ENCODE data around the gene ERMARD. TPM values are rescaled to one million over a fixed set of nuclear protein-coding genes. Genes with fewer than 3 reads are reported as not detected.

Gene ERMARD
- total and polyA plus RNA-seq, 2 donors (not counting 1 experiment from before 2014, with no cell fraction given), result 22.0 to 32.5 TPM

DNA sequence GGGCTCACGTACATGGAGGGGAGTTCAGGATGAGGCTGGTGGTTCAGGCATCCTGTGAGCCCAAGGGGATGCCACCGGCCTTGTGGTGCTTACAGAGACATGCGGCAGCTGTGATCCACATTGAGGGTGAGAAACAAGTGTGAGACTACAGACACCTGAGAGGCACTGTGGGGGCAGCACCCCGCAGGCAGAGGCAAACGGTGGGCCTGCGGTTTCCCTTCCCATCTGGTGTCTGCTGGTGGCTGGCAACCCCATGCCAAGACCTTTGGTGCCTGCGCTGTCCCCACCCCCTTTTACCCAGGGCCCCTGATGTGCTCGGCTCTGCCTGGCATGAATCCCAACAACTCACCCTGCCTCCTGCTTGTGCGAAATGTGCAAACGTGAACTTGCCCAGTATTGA lies 42.0 kb downstream of the ERMARD start:
- H3K4me3 ChIP-seq (replicated peaks in 1 of 4; ENCODE audit: control extremely low read depth in 1 of 4, insufficient read depth in 1 of 4, low read depth in 3 of 4, low read length in 4 of 4), result no peak overlapping the region
- H3K36me3 ChIP-seq (ENCODE audit: control insufficient read depth, insufficient read depth, low read length), result no peaks in the 10 kb centered on the region
- H3K27ac ChIP-seq (ENCODE audit: insufficient read depth, low read length), result no peak overlapping the region
- H3K9me3 ChIP-seq (ENCODE audit: control insufficient read depth, insufficient read depth, low read depth, low read length), result no peaks in the 10 kb centered on the region
- no peaks in the 10 kb centered on the region for H3K79me2 ChIP-seq (ENCODE audit: control insufficient read depth, insufficient read depth, low read length)
- DNase-seq (ENCODE audit: low read depth in 2 of 2), result no peak
- no peaks in the 10 kb centered on the region for H3K27me3 ChIP-seq (ENCODE audit: control insufficient read depth, insufficient read depth, low read length)
- H3K9ac ChIP-seq (ENCODE audit: insufficient read depth, low read length), result no peak overlapping the region
- TF ChIP-seq, protein P1, sequence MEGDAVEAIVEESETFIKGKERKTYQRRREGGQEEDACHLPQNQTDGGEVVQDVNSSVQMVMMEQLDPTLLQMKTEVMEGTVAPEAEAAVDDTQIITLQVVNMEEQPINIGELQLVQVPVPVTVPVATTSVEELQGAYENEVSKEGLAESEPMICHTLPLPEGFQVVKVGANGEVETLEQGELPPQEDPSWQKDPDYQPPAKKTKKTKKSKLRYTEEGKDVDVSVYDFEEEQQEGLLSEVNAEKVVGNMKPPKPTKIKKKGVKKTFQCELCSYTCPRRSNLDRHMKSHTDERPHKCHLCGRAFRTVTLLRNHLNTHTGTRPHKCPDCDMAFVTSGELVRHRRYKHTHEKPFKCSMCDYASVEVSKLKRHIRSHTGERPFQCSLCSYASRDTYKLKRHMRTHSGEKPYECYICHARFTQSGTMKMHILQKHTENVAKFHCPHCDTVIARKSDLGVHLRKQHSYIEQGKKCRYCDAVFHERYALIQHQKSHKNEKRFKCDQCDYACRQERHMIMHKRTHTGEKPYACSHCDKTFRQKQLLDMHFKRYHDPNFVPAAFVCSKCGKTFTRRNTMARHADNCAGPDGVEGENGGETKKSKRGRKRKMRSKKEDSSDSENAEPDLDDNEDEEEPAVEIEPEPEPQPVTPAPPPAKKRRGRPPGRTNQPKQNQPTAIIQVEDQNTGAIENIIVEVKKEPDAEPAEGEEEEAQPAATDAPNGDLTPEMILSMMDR (conservative IDR thresholded peaks at IDR 0.05 in 1 of 2, IDR thresholded peaks at IDR 0.05 in 1 of 2; ENCODE audit: low read depth in 1 of 2, low read length in 2 of 2), result no peak
- no peak for TF ChIP-seq EZH2 (IDR thresholded peaks at IDR 0.05; ENCODE audit: low read length, missing control alignments)
- no peak overlapping the region for H2AFZ ChIP-seq (ENCODE audit: low read length)
- H3K4me1 ChIP-seq (ENCODE audit: control insufficient read depth, extremely low read depth, insufficient read depth, low read length), result no peaks in the 10 kb centered on the region
- no peak overlapping the region for H3K4me2 ChIP-seq (ENCODE audit: extremely low read depth, insufficient read depth, low read length)
- no peaks in the 10 kb centered on the region for H4K20me1 ChIP-seq (ENCODE audit: control insufficient read depth, extremely low read depth, insufficient read depth, low read length)

DNA sequence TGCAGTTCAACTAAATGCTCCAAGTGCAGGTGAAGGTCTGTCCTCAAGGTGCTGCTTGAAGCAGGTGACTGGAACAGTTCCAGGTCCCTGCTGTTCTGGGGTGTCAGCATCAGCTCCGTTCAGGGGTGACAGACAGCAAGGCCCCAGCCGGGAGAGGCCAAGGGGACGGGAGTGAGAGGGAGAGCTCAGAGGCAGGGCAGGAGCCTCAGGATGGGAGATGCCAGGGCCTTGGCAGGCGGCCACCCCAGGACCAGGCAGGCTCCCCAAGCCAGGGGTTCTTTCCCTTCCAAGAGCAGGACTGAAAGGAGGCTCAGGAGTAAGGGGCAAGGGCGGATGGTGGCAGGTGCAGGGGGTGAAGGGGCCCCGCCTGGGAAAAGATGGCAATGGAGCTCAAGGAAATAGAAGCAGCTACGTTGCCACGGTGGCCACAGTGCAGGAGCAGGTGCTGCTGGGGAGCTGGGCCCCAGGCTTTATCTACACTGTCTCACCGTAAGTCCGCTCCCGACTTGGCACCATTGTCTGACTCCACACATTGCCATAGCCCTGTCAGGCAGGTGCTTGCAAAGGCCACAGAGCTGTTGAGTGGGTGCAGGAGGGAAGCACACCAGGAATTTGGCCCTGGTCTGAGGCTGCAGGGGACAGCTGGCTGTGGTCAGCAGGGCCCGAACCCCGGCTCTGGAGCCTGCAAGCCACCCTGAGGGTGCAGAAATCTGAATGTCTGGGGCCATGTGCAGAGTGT lies 43.1 kb downstream of the ERMARD start:
- Histone ChIP-seq H3K4me2 (ENCODE audit: extremely low read depth, insufficient read depth, low read length) (no peak overlapping the region), H3K36me3 (ENCODE audit: control insufficient read depth, insufficient read depth, low read length) (no peaks in the 10 kb centered on the region), H3K9me3 (ENCODE audit: control insufficient read depth, insufficient read depth, low read depth, low read length) (no peaks in the 10 kb centered on the region), H3K27ac (ENCODE audit: insufficient read depth, low read length) (no peak overlapping the region), H3K79me2 (ENCODE audit: control insufficient read depth, insufficient read depth, low read length) (no peaks in the 10 kb centered on the region), H3K27me3 (ENCODE audit: control insufficient read depth, insufficient read depth, low read length) (no peaks in the 10 kb centered on the region), H2AFZ (ENCODE audit: low read length) (no peak overlapping the region), H3K9ac (ENCODE audit: insufficient read depth, low read length) (no peak overlapping the region), H4K20me1 (ENCODE audit: control insufficient read depth, extremely low read depth, insufficient read depth, low read length) (no peaks in the 10 kb centered on the region), H3K4me1 (ENCODE audit: control insufficient read depth, extremely low read depth, insufficient read depth, low read length) (no peaks in the 10 kb centered on the region), H3K4me3 (replicated peaks in 1 of 4; ENCODE audit: control extremely low read depth in 1 of 4, insufficient read depth in 1 of 4, low read depth in 3 of 4, low read length in 4 of 4) (no peak overlapping the region)
- DNase-seq (ENCODE audit: low read depth in 2 of 2), result no peak
- TF ChIP-seq, protein P1 (conservative IDR thresholded peaks at IDR 0.05 in 1 of 2, IDR thresholded peaks at IDR 0.05 in 1 of 2; ENCODE audit: low read depth in 1 of 2, low read length in 2 of 2), result no peak

DNA sequence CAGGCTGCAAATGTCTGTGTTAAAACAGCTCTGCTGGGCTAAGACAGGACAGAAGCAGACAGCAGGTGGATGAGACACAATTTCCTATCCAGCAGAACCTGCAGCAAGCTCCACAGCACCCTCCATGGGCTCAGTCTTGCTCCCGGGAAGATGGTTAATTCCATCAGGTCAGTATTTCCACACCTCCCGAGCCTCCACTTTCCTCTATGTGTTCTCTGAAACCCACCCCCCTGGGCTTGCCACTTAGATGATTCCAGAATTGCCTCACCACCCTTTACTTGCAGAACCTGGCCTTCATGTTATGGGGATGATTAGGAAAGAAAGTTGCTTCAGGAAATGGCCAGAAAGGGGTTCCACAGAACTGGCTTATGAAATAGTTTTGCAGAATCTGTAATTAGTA lies 43.8 kb downstream of the ERMARD start:
- Histone ChIP-seq H2AFZ (ENCODE audit: low read length) (no peak overlapping the region), H3K4me2 (ENCODE audit: extremely low read depth, insufficient read depth, low read length) (no peak overlapping the region), H3K4me1 (ENCODE audit: control insufficient read depth, extremely low read depth, insufficient read depth, low read length) (no peaks in the 10 kb centered on the region), H3K27ac (ENCODE audit: insufficient read depth, low read length) (no peak overlapping the region), H3K9me3 (ENCODE audit: control insufficient read depth, insufficient read depth, low read depth, low read length) (no peaks in the 10 kb centered on the region), H4K20me1 (ENCODE audit: control insufficient read depth, extremely low read depth, insufficient read depth, low read length) (no peaks in the 10 kb centered on the region), H3K27me3 (ENCODE audit: control insufficient read depth, insufficient read depth, low read length) (no peaks in the 10 kb centered on the region), H3K36me3 (ENCODE audit: control insufficient read depth, insufficient read depth, low read length) (no peaks in the 10 kb centered on the region), H3K79me2 (ENCODE audit: control insufficient read depth, insufficient read depth, low read length) (no peaks in the 10 kb centered on the region), H3K4me3 (replicated peaks in 1 of 4; ENCODE audit: control extremely low read depth in 1 of 4, insufficient read depth in 1 of 4, low read depth in 3 of 4, low read length in 4 of 4) (no peak overlapping the region), H3K9ac (ENCODE audit: insufficient read depth, low read length) (no peak overlapping the region)
- DNase-seq (ENCODE audit: low read depth in 2 of 2), result no peak
- TF ChIP-seq EZH2 (IDR thresholded peaks at IDR 0.05; ENCODE audit: low read length, missing control alignments), result no peak
- TF ChIP-seq, protein P1 (conservative IDR thresholded peaks at IDR 0.05 in 1 of 2, IDR thresholded peaks at IDR 0.05 in 1 of 2; ENCODE audit: low read depth in 1 of 2, low read length in 2 of 2), result no peak
